Progenitor cell of endocrine pancreas (in vitro differentiated cells): ENCODE measurements around the gene TNRC6C. TPM values are rescaled to one million over a fixed set of nuclear protein-coding genes. Genes with fewer than 3 reads are reported as not detected.
A peak's percentile ranks its signal among the peaks of the same experiment; 100 is the strongest.

ENCODE experiments used
- DNase-seq: peaks from one replicate; pipeline ENCODE4 v3.0.0; 2021; ENCODE audit warnings: low spot score; ENCODE audit not compliant: unreplicated experiment
- H3K27ac Mint-ChIP-seq: 2 replicates; pipeline ENCODE4 v1.8.0; 2021; ENCODE audit warnings: mild to moderate bottlenecking, moderate library complexity, mixed read lengths
- H3K27me3 Mint-ChIP-seq: 2 replicates; pipeline ENCODE4 v1.8.0; 2021; ENCODE audit warnings: mixed read lengths
- H3K36me3 Mint-ChIP-seq: 2 replicates; pipeline ENCODE4 v1.8.0; 2022; ENCODE audit warnings: mixed read lengths; ENCODE audit not compliant: insufficient read depth
- H3K4me1 Mint-ChIP-seq: 2 replicates; pipeline ENCODE4 v1.8.0; 2021; ENCODE audit warnings: low read depth, mixed read lengths
- H3K4me3 Mint-ChIP-seq: 2 replicates; pipeline ENCODE4 v1.8.0; 2021; ENCODE audit warnings: low read depth, mild to moderate bottlenecking, moderate library complexity, mixed read lengths
- H3K9me3 Mint-ChIP-seq: 2 replicates; pipeline ENCODE4 v1.8.0; 2021; ENCODE audit warnings: low read depth, mixed read lengths
- CTCF ChIP-seq: fragments of 200-600 bp; sonication (generic); IDR thresholded peaks from one replicate; pipeline ENCODE4 v1.5.0; 2021; ENCODE audit warnings: antibody characterized with exemption, mild to moderate bottlenecking; ENCODE audit not compliant: unreplicated experiment
- total RNA-seq: library from RNA; stranded (reverse); gene quantifications from 2 replicates; pipeline ENCODE4 v1.2.1, GENCODE V29; 2021

The TNRC6C gene
- total RNA-seq, 1 donor from 2014 or later: 38.3 TPM

- Mint-ChIP-seq H3K27me3 (peaks cover 13% of the 10 kb centered on the region), H3K36me3 (peaks cover 4% of the 10 kb centered on the region), H3K9me3 (no peaks in the 10 kb centered on the region), H3K27ac (peak overlapping the region; percentile 97), H3K4me1 (peaks cover 6% of the 10 kb centered on the region), H3K4me3 (peak overlapping the region; percentile 83)
- peak; percentile 33 for DNase-seq
- no peak for TF ChIP-seq CTCF
These were observed 169.5 kb downstream of the TNRC6C start for GRCh38 chr17:78127888-78128550.

GRCh38 chr17:78128551-78129350 is 170.2 kb downstream of the TNRC6C start, which contains the start of gene TMC6:
TSS of gene TMC6 (minus strand) at chr17:78128755. CDS start at chr17:78126832, 1,923 bp downstream.
- Mint-ChIP-seq H3K36me3 (peaks cover under 1% of the 10 kb centered on the region), H3K4me3 (peak within 1 kb of the TSS; percentile 83), H3K4me1 (peaks cover 6% of the 10 kb centered on the region), H3K9me3 (no peaks in the 10 kb centered on the region), H3K27ac (peak within 1 kb of the TSS; percentile 97), H3K27me3 (peaks cover 15% of the 10 kb centered on the region)
- peak; percentile 66 for DNase-seq
- no peak for TF ChIP-seq CTCF

DNA sequence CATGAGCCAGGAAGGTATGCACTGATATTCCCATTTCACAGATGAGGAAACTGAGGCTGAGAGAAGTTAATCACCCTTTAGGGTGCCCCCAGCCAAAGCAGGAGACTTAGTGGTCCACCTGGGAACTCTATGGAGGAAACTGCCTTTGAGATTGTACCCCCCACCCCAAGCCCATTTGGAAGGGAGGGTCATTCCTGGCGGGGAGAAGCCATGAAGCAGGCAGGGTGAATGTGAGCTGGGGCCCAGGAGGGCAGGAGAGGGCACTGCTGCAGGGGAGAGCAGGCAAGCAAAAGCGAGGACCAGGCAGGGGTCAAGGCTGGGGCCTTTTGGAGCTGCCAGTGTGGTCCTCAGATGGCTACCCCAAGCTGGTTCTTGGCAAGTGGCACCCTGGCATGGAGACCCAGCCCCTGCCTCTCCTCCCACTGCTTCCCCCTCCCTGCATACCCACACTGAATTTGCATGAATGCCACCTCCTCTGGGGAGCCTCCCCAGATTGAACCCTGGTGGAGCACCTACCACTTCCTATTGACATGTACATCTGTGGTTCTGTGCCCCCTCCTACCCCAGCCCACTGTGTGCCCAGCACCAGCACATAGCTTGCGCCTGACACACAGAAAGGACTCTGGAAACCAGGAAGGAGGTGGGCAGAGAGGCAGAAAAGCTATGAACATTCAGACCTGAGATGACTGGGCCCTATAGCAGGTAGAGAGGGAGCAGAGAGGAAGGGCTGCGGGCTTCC is 171.0 kb downstream of the TNRC6C start:
- peak overlapping the region; percentile 81 for H3K4me3 Mint-ChIP-seq
- H3K36me3 Mint-ChIP-seq: no peaks in the 10 kb centered on the region
- H3K4me1 Mint-ChIP-seq: peaks cover 8% of the 10 kb centered on the region
- H3K27me3 Mint-ChIP-seq: peaks cover 21% of the 10 kb centered on the region
- H3K27ac Mint-ChIP-seq: peak overlapping the region; percentile 89
- TF ChIP-seq CTCF: no peak
- no peaks in the 10 kb centered on the region for H3K9me3 Mint-ChIP-seq
- no peak for DNase-seq

- H3K4me3 Mint-ChIP-seq: peak overlapping the region; percentile 48
- H3K27ac Mint-ChIP-seq: no peak overlapping the region
- peaks cover 21% of the 10 kb centered on the region for H3K27me3 Mint-ChIP-seq
- H3K9me3 Mint-ChIP-seq: no peaks in the 10 kb centered on the region
- H3K36me3 Mint-ChIP-seq: no peaks in the 10 kb centered on the region
- TF ChIP-seq CTCF: no peak
- peaks cover 8% of the 10 kb centered on the region for H3K4me1 Mint-ChIP-seq
- no peak for DNase-seq
These were observed 171.6 kb downstream of the TNRC6C start for GRCh38 chr17:78130090-78130436.
